GM15510 (cell line): ENCODE measurements around the gene SCUBE2.

Experiments used
- POLR2A ChIP-seq: IDR thresholded peaks from 3 replicates; pipeline ENCODE4 v1.6.1; 2011; ENCODE audit warnings: borderline replicate concordance; ENCODE audit not compliant: insufficient read length; ENCODE audit errors: extremely low read depth

Gene SCUBE2

GRCh38 chr11:9042488-9042887 lies 48.9 kb downstream of the SCUBE2 start:
- TF ChIP-seq POLR2A = no peak

GRCh38 chr11:9041747-9042146 lies 49.7 kb downstream of the SCUBE2 start:
- no peak for TF ChIP-seq POLR2A

- TF ChIP-seq POLR2A = no peak
These were observed 51.0 kb downstream of the SCUBE2 start for GRCh38 chr11:9040410-9040809.

GRCh38 chr11:9039863-9040262 lies 51.5 kb downstream of the SCUBE2 start:
- no peak for TF ChIP-seq POLR2A

GRCh38 chr11:9039198-9039597 lies 52.2 kb downstream of the SCUBE2 start:
- TF ChIP-seq POLR2A = no peak

- TF ChIP-seq POLR2A = no peak
These were observed 52.9 kb downstream of the SCUBE2 start for GRCh38 chr11:9038541-9038940.

GRCh38 chr11:9037963-9038362 lies 53.4 kb downstream of the SCUBE2 start:
- TF ChIP-seq POLR2A = no peak

- TF ChIP-seq POLR2A = no peak
These were observed 54.2 kb downstream of the SCUBE2 start for GRCh38 chr11:9037046-9037780.

- TF ChIP-seq POLR2A = no peak
These were observed 60.8 kb downstream of the SCUBE2 start for GRCh38 chr11:9030601-9031000.

GRCh38 chr11:9029422-9029821 lies 62.0 kb downstream of the SCUBE2 start:
- no peak for TF ChIP-seq POLR2A

- no peak for TF ChIP-seq POLR2A
These were observed 62.8 kb downstream of the SCUBE2 start for GRCh38 chr11:9028581-9028980.

- TF ChIP-seq POLR2A = no peak
These were observed 66.1 kb downstream of the SCUBE2 start for GRCh38 chr11:9025101-9025850.

GRCh38 chr11:9022961-9023680 lies 68.3 kb downstream of the SCUBE2 start:
- no peak for TF ChIP-seq POLR2A

GRCh38 chr11:9020916-9021315 lies 70.5 kb downstream of the SCUBE2 start:
- TF ChIP-seq POLR2A = no peak

- no peak for TF ChIP-seq POLR2A
These were observed 71.5 kb downstream of the SCUBE2 start for GRCh38 chr11:9019861-9020260.
